ENCODE data around the gene ARL4D.

ARL4D gene

GRCh38 chr17:43398724-43399595 lies at the start of gene ARL4D:
ARL4D (plus strand) TSS chr17:43398993; CDS start chr17:43399733, 740 bp downstream.
- no peaks in the 10 kb centered on the region for H3K36me3 ChIP-seq (ENCODE audit: control insufficient read depth in 2 of 2, insufficient read depth in 2 of 2, low read length in 2 of 2)
- peak within 1 kb of the TSS; percentile 78 to 84 for H3K4me3 ChIP-seq (ENCODE audit: low read length in 2 of 2)
- peaks cover 8 to 10% of the 10 kb centered on the region in 2 donors for H3K4me1 ChIP-seq (ENCODE audit: control insufficient read depth in 2 of 2, insufficient read depth in 2 of 2, low read length in 2 of 2)

GRCh38 chr17:43349142-43349541 lies 49.7 kb upstream of the ARL4D start:
- no peaks in the 10 kb centered on the region for H3K36me3 ChIP-seq (ENCODE audit: control insufficient read depth in 2 of 2, insufficient read depth in 2 of 2, low read length in 2 of 2)
- no peaks in the 10 kb centered on the region for H3K27me3 ChIP-seq (ENCODE audit: control insufficient read depth in 2 of 2, insufficient read depth in 2 of 2, low read length in 2 of 2)
- peaks cover 2 to 3% of the 10 kb centered on the region in 2 donors for H3K4me1 ChIP-seq (ENCODE audit: control insufficient read depth in 2 of 2, insufficient read depth in 2 of 2, low read length in 2 of 2)
- H3K4me3 ChIP-seq (ENCODE audit: low read length in 2 of 2) = no peak overlapping the region
- H3K9ac ChIP-seq (ENCODE audit: low read depth in 1 of 2, low read length in 2 of 2) = no peak overlapping the region
- H3K27ac ChIP-seq (ENCODE audit: low read depth in 2 of 2, low read length in 2 of 2) = no peak overlapping the region
- H3K9me3 ChIP-seq (ENCODE audit: control insufficient read depth in 2 of 2, low read length in 2 of 2) = peaks cover 8 to 17% of the 10 kb centered on the region in 2 donors

More at GRCh38 chr17:43398724-43399595, at the start of gene ARL4D:
- Histone ChIP-seq H3K9me3 (ENCODE audit: control insufficient read depth in 2 of 2, low read length in 2 of 2) (no peaks in the 10 kb centered on the region), H3K27ac (ENCODE audit: low read depth in 2 of 2, low read length in 2 of 2) (peak within 1 kb of the TSS; percentile 41 to 80), H3K27me3 (ENCODE audit: control insufficient read depth in 2 of 2, insufficient read depth in 2 of 2, low read length in 2 of 2) (no peaks in the 10 kb centered on the region), H3K9ac (ENCODE audit: low read depth in 1 of 2, low read length in 2 of 2) (peak within 1 kb of the TSS; percentile 76 to 79)

- H3K4me3 ChIP-seq (ENCODE audit: low read length in 2 of 2) = no peak overlapping the region
- H3K9ac ChIP-seq (ENCODE audit: low read depth in 1 of 2, low read length in 2 of 2) = no peak overlapping the region
- H3K27ac ChIP-seq (ENCODE audit: low read depth in 2 of 2, low read length in 2 of 2) = no peak overlapping the region
- H3K27me3 ChIP-seq (ENCODE audit: control insufficient read depth in 2 of 2, insufficient read depth in 2 of 2, low read length in 2 of 2) = no peaks in the 10 kb centered on the region
- H3K4me1 ChIP-seq (ENCODE audit: control insufficient read depth in 2 of 2, insufficient read depth in 2 of 2, low read length in 2 of 2) = peaks cover 2 to 3% of the 10 kb centered on the region in 2 donors
- peaks cover 8 to 17% of the 10 kb centered on the region in 2 donors for H3K9me3 ChIP-seq (ENCODE audit: control insufficient read depth in 2 of 2, low read length in 2 of 2)
- no peaks in the 10 kb centered on the region for H3K36me3 ChIP-seq (ENCODE audit: control insufficient read depth in 2 of 2, insufficient read depth in 2 of 2, low read length in 2 of 2)
These were observed 47.9 kb upstream of the ARL4D start for GRCh38 chr17:43350888-43351361.

GRCh38 chr17:43351691-43352090 lies 47.1 kb upstream of the ARL4D start:
- H3K4me3 ChIP-seq (ENCODE audit: low read length in 2 of 2) = no peak overlapping the region
- H3K27me3 ChIP-seq (ENCODE audit: control insufficient read depth in 2 of 2, insufficient read depth in 2 of 2, low read length in 2 of 2) = no peaks in the 10 kb centered on the region
- H3K9me3 ChIP-seq (ENCODE audit: control insufficient read depth in 2 of 2, low read length in 2 of 2) = peaks cover 8 to 17% of the 10 kb centered on the region in 2 donors
- H3K4me1 ChIP-seq (ENCODE audit: control insufficient read depth in 2 of 2, insufficient read depth in 2 of 2, low read length in 2 of 2) = peaks cover 2 to 3% of the 10 kb centered on the region in 2 donors
- H3K36me3 ChIP-seq (ENCODE audit: control insufficient read depth in 2 of 2, insufficient read depth in 2 of 2, low read length in 2 of 2) = no peaks in the 10 kb centered on the region
- no peak overlapping the region for H3K27ac ChIP-seq (ENCODE audit: low read depth in 2 of 2, low read length in 2 of 2)
- H3K9ac ChIP-seq (ENCODE audit: low read depth in 1 of 2, low read length in 2 of 2) = no peak overlapping the region

- H3K4me1 ChIP-seq (ENCODE audit: control insufficient read depth in 2 of 2, insufficient read depth in 2 of 2, low read length in 2 of 2) = peaks cover 2 to 3% of the 10 kb centered on the region in 2 donors
- H3K9ac ChIP-seq (ENCODE audit: low read depth in 1 of 2, low read length in 2 of 2) = no peak overlapping the region
- no peaks in the 10 kb centered on the region for H3K27me3 ChIP-seq (ENCODE audit: control insufficient read depth in 2 of 2, insufficient read depth in 2 of 2, low read length in 2 of 2)
- H3K27ac ChIP-seq (ENCODE audit: low read depth in 2 of 2, low read length in 2 of 2) = no peak overlapping the region
- H3K36me3 ChIP-seq (ENCODE audit: control insufficient read depth in 2 of 2, insufficient read depth in 2 of 2, low read length in 2 of 2) = no peaks in the 10 kb centered on the region
- H3K9me3 ChIP-seq (ENCODE audit: control insufficient read depth in 2 of 2, low read length in 2 of 2) = peaks cover 7 to 8% of the 10 kb centered on the region in 2 donors
- H3K4me3 ChIP-seq (ENCODE audit: low read length in 2 of 2) = no peak overlapping the region
These were observed 46.0 kb upstream of the ARL4D start for GRCh38 chr17:43352579-43353331.

- Histone ChIP-seq H3K27ac (ENCODE audit: low read depth in 2 of 2, low read length in 2 of 2) (no peak overlapping the region), H3K4me1 (ENCODE audit: control insufficient read depth in 2 of 2, insufficient read depth in 2 of 2, low read length in 2 of 2) (peaks cover 2 to 3% of the 10 kb centered on the region in 2 donors), H3K9ac (ENCODE audit: low read depth in 1 of 2, low read length in 2 of 2) (no peak overlapping the region), H3K4me3 (ENCODE audit: low read length in 2 of 2) (no peak overlapping the region), H3K27me3 (ENCODE audit: control insufficient read depth in 2 of 2, insufficient read depth in 2 of 2, low read length in 2 of 2) (no peaks in the 10 kb centered on the region), H3K9me3 (ENCODE audit: control insufficient read depth in 2 of 2, low read length in 2 of 2) (peaks cover 2 to 7% of the 10 kb centered on the region in 2 donors), H3K36me3 (ENCODE audit: control insufficient read depth in 2 of 2, insufficient read depth in 2 of 2, low read length in 2 of 2) (no peaks in the 10 kb centered on the region)
These were observed 45.4 kb upstream of the ARL4D start for GRCh38 chr17:43353393-43353792.

- H3K36me3 ChIP-seq (ENCODE audit: control insufficient read depth in 2 of 2, insufficient read depth in 2 of 2, low read length in 2 of 2) = no peaks in the 10 kb centered on the region
- H3K27me3 ChIP-seq (ENCODE audit: control insufficient read depth in 2 of 2, insufficient read depth in 2 of 2, low read length in 2 of 2) = no peaks in the 10 kb centered on the region
- H3K4me1 ChIP-seq (ENCODE audit: control insufficient read depth in 2 of 2, insufficient read depth in 2 of 2, low read length in 2 of 2) = peaks cover 2 to 4% of the 10 kb centered on the region in 2 donors
- H3K4me3 ChIP-seq (ENCODE audit: low read length in 2 of 2) = no peak overlapping the region
- no peak overlapping the region for H3K27ac ChIP-seq (ENCODE audit: low read depth in 2 of 2, low read length in 2 of 2)
- H3K9ac ChIP-seq (ENCODE audit: low read depth in 1 of 2, low read length in 2 of 2) = no peak overlapping the region
- H3K9me3 ChIP-seq (ENCODE audit: control insufficient read depth in 2 of 2, low read length in 2 of 2) = peaks cover 0 to 5% of the 10 kb centered on the region in 2 donors
These were observed 44.4 kb upstream of the ARL4D start for GRCh38 chr17:43354371-43354770.

GRCh38 chr17:43356450-43356849 lies 42.3 kb upstream of the ARL4D start:
- H3K27me3 ChIP-seq (ENCODE audit: control insufficient read depth in 2 of 2, insufficient read depth in 2 of 2, low read length in 2 of 2) = no peaks in the 10 kb centered on the region
- no peak overlapping the region for H3K27ac ChIP-seq (ENCODE audit: low read depth in 2 of 2, low read length in 2 of 2)

GRCh38 chr17:43356999-43357398 lies 41.8 kb upstream of the ARL4D start:
- Histone ChIP-seq H3K4me3 (ENCODE audit: low read length in 2 of 2) (no peak overlapping the region), H3K9ac (ENCODE audit: low read depth in 1 of 2, low read length in 2 of 2) (no peak overlapping the region), H3K27ac (ENCODE audit: low read depth in 2 of 2, low read length in 2 of 2) (no peak overlapping the region), H3K27me3 (ENCODE audit: control insufficient read depth in 2 of 2, insufficient read depth in 2 of 2, low read length in 2 of 2) (no peaks in the 10 kb centered on the region), H3K36me3 (ENCODE audit: control insufficient read depth in 2 of 2, insufficient read depth in 2 of 2, low read length in 2 of 2) (no peaks in the 10 kb centered on the region), H3K4me1 (ENCODE audit: control insufficient read depth in 2 of 2, insufficient read depth in 2 of 2, low read length in 2 of 2) (peaks cover 7 to 10% of the 10 kb centered on the region in 2 donors), H3K9me3 (ENCODE audit: control insufficient read depth in 2 of 2, low read length in 2 of 2) (no peaks in the 10 kb centered on the region)

More at GRCh38 chr17:43356450-43356849, 42.3 kb upstream of the ARL4D start:
- peaks cover 7 to 10% of the 10 kb centered on the region in 2 donors for H3K4me1 ChIP-seq (ENCODE audit: control insufficient read depth in 2 of 2, insufficient read depth in 2 of 2, low read length in 2 of 2)
- H3K9me3 ChIP-seq (ENCODE audit: control insufficient read depth in 2 of 2, low read length in 2 of 2) = no peaks in the 10 kb centered on the region
- no peaks in the 10 kb centered on the region for H3K36me3 ChIP-seq (ENCODE audit: control insufficient read depth in 2 of 2, insufficient read depth in 2 of 2, low read length in 2 of 2)
- H3K9ac ChIP-seq (ENCODE audit: low read depth in 1 of 2, low read length in 2 of 2) = no peak overlapping the region
- no peak overlapping the region for H3K4me3 ChIP-seq (ENCODE audit: low read length in 2 of 2)

Data from mucosa of rectum (tissue), 2 donors.